ENCODE measurements around the gene ATP6V1G1.
A peak's percentile ranks its signal among the peaks of the same experiment; 100 is the strongest.

The ATP6V1G1 gene

DNA sequence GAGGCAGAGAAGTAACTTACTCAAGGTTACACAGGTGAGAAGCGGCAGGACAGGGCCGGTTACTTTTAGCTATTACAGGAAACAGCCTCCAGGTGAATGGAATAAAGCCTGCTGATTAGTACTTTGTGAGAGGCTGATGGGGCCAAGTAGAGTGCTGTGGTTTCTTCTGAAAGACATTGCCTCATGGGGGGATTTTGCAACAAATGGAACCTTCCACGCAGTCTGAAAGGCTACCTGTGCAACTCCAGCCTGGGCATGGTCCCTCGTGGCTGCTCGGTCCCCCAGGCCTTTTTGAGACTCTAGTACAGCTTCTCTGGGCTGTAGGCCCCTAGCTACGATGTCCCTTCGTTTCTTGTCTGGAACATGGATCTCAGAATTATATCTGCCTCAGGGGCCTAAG is 25.5 kb downstream of the ATP6V1G1 start:
- DNase-seq = no peak

DNA sequence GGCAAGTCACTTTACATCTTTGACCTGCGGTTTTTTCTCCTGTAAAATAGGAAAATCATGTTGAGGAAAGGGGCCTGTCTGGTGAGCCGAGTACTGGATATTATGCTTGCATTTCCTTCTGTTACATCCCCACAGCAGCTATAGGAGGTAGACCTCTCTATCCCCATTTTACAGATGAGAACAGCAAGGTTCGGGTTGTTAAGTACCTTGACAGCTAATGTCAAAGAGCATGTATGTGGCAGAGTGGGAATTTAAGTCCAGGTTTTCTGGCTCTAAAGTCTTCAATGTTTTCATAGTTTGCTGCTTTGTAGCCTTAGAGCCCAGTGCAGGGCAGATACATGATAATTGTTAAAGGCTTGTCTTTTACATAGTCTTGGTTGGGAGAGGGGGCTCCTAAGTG is 26.4 kb downstream of the ATP6V1G1 start:
- DNase-seq = no peak

DNA sequence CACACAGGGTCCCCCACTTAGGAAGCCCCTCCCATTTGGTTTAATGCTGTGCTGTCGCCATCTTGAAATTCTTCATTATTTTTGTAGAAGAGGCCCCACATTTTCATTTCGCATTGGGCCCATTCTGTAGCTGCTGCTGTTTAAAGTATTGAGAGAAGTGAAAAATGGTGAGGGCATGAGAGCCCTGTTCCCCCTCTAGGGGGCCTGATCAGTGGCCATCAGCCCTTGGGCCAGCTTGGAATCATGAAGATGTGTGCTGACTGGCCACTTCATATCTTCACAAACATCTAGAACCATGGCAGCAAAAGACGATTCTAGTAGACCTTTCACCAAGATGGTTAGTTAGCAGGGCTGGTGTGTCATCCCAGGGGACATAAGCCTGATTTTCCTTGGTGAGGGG is 26.8 kb downstream of the ATP6V1G1 start:
- DNase-seq = no peak

DNA sequence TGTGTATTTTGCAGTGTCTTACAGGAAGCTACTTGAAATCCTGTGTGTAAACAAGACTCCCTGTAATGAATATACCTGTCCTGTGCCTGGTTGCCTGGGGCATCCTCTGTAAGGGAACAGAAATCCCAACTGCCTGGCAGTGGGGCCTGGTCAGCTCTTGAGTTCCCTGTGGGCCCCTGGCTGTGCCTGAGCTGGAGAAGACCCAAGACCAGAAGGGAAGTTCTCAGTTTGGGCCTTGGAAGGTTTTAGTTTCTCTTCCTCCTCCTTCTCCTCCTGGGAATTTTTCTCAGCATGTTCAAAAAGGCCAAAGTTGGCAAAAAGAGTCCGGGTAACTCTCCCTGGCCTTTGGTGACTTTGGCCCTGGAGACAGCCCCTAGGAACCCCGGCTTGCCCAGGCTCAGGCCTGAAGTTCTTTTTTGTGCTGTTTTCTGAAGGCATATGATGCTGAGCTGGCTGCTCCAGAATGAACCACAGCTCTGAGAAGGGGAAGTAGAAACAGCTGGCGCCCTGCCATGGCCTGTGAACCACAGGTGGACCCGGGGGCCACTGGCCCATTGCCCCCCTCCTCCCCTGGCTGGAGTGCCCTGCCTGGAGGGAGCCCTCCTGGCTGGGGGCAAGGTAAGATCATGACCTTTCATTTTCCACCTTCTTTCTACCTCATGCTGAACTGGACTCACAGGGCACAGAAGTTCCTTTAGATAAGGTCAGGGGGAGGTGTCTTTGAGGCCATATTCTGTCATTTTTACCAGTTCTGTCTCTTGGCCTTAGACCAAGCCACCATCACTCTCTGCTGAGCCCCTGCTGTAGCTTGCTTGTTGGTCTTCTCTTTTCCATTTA is 29.3 kb downstream of the ATP6V1G1 start:
- DNase-seq = no peak

DNA sequence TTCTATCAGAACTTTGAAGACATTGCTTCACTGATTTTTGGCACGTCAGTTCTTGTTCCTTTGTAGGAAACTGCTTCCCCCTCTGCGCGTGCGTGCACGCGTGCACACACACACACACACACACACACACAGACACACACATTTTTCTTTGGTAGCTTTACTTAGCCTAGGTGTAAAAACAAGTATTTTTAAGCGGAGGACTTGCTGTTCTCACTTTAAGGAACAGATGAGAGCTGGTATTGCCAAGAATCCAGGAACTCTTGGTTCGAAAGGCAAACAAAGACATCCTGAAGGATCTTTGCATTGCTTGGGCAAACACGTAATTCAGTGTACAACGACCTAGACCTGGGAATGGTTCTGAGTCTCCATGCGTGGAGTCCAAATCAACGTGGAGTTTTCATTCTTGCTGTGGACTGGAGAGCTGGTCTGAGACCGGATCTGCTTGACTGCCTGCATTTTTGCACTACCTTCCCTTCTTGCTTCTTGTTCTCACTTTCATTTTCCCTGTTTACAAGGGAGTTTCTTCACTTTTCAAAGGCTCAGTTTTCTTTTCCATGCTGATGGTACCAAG is 31.7 kb downstream of the ATP6V1G1 start:
- DNase-seq = peak; percentile 3

DNA sequence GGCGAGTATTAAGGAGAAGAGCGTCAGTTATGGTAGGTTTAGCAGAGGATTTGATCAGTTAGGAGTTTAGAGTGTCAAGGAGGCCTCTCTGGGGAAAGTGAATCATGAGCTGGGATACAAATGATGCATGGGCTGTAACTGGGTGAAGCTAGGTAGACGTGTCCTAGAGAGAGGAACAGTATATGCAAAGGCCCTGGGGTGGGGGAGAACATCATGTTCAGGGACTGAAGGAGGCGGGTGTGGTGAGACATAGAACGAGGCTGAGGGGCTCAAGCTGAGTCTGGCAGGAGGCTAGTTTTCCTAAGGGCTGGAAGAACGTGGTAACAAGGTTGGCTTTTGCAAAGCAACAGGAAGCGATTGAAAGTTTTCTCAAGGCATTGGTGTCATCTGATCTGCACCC is 34.0 kb downstream of the ATP6V1G1 start:
- DNase-seq = no peak

DNA sequence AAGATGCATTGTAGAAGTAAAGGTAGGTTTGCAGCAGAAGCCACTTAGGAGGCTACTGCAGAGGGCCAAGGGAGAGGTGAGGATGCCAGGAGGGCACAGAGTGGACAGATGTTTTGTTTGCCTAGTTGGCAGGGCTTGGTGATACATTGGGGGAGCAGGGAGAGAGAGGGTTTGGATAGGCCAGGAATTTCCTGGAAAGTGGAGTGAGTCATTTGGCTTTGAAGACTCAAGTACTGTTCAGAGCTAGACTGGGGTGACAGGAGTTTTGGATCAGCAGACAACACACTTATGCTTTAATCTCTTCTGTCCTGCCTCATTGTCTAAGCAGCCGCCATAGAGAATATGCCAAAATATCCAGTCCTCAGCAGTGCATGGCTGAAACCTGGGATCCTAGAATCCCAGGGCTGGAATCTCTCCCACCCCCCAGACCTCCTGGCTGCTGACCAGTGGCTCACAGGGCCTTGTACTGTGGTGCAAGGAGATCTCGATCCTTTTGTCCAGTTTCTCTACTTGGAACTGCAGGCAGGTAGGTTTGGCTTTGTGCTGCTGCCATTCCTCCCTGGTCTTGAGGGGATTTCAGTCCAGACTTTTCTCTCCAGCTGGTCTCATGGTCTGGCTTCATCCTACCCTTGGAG is 34.5 kb downstream of the ATP6V1G1 start:
- no peak for DNase-seq

DNA sequence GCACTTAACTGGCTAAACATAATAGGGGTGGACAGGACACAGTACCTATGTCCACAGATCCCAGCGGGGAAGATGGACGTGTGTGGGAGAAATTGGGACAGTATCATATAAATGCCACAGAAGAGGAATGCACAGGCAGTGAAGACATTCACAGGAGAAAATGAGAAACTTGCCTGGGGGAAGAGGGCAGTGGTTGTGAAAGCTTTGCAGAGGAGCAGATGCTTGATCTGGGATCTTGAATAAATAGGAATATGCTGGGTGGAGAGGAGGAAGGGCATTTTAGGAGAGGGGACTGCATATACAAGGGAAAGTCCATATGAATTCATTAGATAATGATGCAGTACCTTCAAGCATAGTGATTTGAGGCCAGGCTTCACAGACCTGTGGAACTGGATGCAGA is 37.1 kb downstream of the ATP6V1G1 start:
- DNase-seq = no peak

DNA sequence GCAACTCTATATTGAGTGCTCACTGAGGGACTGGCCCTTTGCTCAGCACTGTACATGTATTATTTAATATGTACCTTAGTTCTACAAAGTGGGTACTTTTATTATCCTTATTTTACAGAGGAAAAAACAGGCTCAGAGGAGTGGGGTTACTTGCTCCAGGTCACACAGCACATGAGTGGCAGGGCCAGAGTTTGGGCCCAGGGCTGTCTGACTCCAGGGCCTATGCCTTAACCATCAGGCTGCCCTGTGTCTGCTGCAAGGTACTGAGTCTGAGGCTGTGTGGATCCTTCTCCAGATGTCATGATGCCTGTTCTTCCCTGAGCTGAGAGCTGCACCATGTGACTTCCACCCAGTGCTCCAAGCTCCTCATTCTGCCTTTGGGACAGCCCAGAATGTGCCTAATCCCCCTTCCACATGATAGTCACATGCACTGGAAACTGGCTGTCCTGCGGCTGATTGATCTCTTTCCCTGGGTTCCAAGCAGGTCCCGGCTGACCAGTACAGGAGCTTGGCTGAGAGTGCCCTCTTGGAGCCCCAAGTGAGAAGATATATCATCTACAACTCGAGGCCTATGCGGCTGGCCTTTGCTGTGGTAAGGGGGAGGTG is 38.9 kb downstream of the ATP6V1G1 start:
- no peak for DNase-seq

DNA sequence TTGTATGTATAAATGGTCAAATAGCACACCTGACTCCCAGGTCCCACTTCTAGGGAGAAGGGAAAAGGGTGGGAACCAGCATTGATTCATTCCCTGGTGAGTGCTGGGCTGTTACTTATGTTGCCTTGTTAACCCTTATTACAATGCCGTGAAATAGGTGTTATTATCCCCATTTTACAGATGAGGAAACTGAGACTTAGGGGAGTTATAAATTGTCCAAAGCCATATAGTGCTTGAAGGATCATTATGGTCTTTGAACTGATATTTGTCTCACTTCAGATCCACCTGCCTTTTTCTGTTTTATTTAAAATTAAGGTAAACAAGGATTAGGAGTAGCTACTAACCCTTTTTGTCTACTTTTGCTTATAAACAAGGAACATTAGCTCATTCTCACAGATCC is 40.0 kb downstream of the ATP6V1G1 start:
- DNase-seq = no peak

DNA sequence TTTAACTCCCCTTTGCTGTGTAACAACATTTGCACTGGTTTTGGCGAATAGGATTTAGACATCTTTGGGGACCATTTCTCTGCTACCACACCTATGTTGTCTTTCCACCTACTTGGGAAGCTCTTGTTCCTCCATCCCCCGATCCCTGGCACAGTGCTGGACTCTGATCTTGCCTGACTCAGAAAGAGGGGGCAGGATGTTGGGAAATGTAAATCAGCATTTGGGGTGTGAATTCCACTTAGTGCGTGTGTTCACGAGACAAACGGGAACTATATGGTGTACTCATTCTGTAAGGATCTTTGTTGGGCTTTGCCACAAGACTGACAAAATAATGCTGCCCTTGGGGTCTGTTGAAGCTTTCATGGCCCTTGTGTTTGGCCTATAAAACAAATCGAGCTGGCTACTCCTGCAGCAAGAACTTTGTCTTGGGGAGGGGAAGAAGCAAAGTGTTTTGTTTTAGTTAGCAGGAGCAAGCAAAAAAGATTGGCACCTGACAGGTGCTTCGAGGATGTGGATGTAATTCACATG is 42.1 kb downstream of the ATP6V1G1 start:
- DNase-seq = no peak

DNA sequence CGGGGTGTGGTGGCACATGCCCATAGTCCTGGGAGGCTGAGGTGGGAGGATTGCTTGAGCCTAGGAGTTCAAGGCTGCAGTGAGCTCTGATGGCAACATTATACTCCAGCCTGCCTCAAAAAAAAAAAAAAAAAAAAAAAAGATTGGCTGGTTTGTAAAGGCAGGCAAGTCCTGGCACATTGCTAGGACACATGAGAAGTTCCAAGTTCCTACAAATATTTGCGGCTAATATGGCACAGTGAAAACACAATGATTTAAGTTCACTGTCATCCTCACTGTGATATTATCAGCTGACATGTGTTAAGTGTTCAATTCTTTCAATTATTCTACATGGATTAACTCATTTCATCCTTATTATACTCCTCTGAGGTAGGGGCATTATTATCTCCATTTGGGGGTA is 43.6 kb downstream of the ATP6V1G1 start:
- DNase-seq = no peak

DNA sequence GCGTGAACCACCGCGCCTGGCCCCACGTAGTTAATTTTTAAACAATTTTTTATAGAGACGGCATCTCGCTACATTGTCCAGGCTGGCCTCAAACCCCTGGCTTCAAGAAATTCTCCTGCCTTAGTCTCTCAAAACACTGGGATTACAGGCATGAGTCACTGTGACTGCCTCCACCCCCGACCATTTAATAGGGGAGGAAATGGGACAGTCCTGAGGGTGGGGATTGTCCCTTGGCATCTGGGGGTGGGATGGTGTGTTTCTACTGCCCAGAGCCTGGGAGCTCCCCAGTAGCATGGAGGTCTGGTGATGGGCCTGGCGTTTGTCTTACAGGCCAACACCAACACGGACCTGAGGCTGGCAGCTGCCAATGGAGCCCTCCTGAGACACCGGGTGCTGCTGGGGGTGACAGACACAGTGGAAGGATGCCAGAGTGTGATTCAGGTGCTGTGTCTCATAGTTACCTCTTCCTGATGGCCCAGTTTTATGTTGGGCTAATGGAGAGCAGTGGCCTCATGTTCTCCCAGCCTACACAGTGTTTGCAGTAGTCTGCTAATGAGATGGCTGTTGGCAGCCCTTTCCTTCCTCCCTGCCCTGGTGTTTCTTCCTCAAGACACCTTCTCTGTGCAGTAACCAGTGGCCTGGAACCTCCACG is 46.0 kb downstream of the ATP6V1G1 start:
- DNase-seq = no peak

DNA sequence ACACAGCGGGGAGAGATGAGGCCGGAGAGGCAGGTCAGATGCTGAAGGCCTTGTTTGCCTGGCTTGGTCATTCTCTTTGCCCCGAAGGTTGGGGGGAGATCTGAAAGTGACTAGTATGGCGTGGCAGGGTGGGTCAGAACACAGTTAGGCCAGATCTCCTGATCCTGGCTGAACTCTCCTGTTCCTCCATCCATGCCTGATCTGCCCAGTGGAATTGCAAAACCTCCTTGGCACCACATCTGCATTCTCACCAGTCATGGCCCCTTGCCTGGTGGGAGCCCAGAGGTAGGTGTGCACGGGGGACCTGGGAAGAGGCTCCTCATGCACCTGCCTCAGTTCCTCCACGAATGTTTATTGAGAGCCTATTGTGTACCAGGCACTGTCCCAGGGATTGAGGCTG is 46.8 kb downstream of the ATP6V1G1 start:
- no peak for DNase-seq

DNA sequence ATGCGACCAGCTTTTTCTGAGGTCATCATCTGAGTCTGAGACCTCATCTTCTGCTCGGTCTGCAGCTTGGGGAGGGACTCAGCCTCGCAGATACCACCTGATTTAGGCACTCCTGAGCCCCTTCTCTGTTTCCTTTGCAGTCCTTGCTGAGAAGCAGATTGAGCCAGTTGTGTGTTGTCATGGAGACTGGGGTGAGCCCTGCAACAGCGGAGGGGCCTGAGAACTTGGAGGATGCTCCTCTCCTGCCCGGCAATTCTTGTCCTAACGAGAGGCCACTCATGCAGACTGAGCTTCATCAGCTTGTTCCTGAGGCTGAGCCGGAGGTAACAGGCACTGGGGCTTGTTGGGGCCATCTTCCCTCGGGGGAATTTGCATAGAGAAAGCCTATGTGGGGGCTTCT is 50.8 kb downstream of the ATP6V1G1 start:
- no peak for DNase-seq

DNA sequence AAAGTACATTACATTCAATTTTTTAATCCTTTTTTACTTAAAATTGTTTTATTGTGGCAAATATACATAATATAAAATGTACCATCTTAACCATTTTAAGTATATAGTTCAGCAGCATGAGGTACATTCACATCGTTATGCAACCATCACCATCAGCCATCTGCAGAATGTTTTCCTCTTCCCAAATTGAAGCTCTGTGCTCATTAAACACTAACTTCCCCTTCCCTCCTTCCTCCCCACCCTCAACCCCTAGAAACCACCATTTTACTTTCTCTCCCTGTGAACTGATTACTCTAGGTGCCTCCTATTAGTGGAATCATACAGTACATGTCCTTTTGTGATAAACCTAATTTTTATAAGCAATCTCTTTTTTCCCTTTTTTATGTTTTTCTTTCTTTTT is 54.4 kb downstream of the ATP6V1G1 start:
- no peak for DNase-seq

DNA sequence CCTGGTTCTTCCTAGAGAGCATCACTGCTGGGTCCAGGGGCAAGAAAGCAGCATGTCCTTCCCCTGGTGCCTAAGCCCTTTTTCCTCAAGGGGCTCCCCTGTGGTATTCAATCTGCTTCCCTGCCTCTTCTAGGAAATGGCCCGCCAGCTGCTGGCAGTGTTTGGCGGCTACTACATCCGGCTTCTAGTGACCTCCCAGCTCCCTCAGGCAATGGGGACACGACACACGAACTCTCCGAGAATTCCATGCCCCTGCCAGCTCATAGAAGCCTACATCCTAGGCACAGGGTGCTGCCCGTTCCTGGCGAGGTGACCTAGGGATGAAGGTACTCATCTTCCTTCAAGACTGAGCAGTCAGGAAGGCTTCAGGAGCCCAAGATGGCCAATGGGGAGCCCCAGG is 55.4 kb downstream of the ATP6V1G1 start:
- DNase-seq = no peak

DNA sequence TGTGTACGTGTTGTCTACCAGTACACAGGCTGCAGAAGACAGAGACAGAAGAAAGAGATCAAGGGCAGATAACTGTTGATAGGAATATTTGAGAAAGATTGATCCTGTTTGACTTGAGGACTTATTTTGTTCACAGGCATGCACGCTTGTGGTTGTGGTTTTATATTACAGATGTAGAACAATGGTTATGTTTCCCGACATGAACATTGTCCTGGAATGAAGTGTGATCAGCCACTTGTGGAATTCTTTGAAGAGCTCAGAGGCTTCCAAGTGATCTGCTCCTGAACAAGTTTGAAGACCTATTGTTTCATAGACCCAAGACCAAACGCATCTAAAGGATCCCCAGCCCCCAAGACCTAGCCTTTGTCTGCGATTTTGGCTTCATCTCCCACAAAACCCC is 56.3 kb downstream of the ATP6V1G1 start:
- DNase-seq = no peak

All from effector CD8-positive, alpha-beta T cell (primary cell).